Esophagus squamous epithelium (tissue), 4 donors: ENCODE data around the gene LRRC2.

Source experiments
- POLR2A ChIP-seq, 4 donors: fragments of 450-650 bp; IDR thresholded peaks; one replicate each; pipeline ENCODE4 v1.6.1; 2017; ENCODE audit warnings: antibody characterized with exemption in 4 of 4, mild to moderate bottlenecking in 4 of 4, moderate library complexity in 3 of 4
- TF ChIP-seq, protein P1 (sequence below), 6 experiments: fragments of 450-650 bp in 4 of 6; fragments of 200-600 bp in 2 of 6; sonication (generic) in 2 of 6; IDR thresholded peaks; one replicate each; pipeline ENCODE4 v1.5.1; 2016 to 2019; ENCODE audit warnings: antibody characterized with exemption in 6 of 6, mild to moderate bottlenecking in 4 of 6, moderate library complexity in 4 of 6

DNA sequence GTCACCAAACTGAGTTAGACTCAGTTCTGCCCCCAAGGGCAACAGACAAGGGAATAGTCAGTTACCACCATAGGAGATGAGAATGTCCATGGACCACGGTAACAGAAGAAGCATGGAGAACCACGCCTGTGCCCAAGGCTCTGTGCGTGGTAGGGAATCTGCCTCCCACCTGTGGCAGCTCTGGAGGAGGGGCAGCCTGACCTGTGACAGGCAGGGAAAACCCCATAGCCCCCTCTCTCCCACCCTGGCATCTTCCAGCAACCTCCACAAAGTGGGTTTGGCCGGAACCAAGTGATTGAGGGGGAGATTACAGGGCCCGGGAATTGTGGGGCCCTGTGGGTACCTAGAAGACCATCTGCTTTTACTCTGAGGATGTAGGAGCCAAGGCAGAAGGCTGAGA, 87.1 kb downstream of the LRRC2 start:
- TF ChIP-seq POLR2A (IDR thresholded peaks at IDR 0.05) = no peak
- TF ChIP-seq, protein P1, sequence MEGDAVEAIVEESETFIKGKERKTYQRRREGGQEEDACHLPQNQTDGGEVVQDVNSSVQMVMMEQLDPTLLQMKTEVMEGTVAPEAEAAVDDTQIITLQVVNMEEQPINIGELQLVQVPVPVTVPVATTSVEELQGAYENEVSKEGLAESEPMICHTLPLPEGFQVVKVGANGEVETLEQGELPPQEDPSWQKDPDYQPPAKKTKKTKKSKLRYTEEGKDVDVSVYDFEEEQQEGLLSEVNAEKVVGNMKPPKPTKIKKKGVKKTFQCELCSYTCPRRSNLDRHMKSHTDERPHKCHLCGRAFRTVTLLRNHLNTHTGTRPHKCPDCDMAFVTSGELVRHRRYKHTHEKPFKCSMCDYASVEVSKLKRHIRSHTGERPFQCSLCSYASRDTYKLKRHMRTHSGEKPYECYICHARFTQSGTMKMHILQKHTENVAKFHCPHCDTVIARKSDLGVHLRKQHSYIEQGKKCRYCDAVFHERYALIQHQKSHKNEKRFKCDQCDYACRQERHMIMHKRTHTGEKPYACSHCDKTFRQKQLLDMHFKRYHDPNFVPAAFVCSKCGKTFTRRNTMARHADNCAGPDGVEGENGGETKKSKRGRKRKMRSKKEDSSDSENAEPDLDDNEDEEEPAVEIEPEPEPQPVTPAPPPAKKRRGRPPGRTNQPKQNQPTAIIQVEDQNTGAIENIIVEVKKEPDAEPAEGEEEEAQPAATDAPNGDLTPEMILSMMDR (IDR thresholded peaks at IDR 0.05) = no peak
